ENCODE results near the gene SFXN3.

Gene SFXN3

GRCh38 chr10:101053516-101053915, 22.5 kb downstream of the SFXN3 start:
- no peak overlapping the region for H3K4me3 ChIP-seq (ENCODE audit: low read length)
- no peak for DNase-seq (ENCODE audit: low read depth)
- TF ChIP-seq CTCF (conservative IDR thresholded peaks at IDR 0.05; ENCODE audit: low read depth, low read length) = no peak

- DNase-seq (ENCODE audit: low read depth) = no peak
- TF ChIP-seq CTCF (conservative IDR thresholded peaks at IDR 0.05; ENCODE audit: low read depth, low read length) = no peak
- no peak overlapping the region for H3K4me3 ChIP-seq (ENCODE audit: low read length)
These were observed 23.3 kb downstream of the SFXN3 start for GRCh38 chr10:101054351-101054750.

- no peak overlapping the region for H3K4me3 ChIP-seq (ENCODE audit: low read length)
- TF ChIP-seq CTCF (conservative IDR thresholded peaks at IDR 0.05; ENCODE audit: low read depth, low read length) = no peak
- DNase-seq (ENCODE audit: low read depth) = no peak
These were observed 23.8 kb downstream of the SFXN3 start for GRCh38 chr10:101054876-101055275.

GRCh38 chr10:101055411-101055810, 24.4 kb downstream of the SFXN3 start:
- no peak for DNase-seq (ENCODE audit: low read depth)
- TF ChIP-seq CTCF (conservative IDR thresholded peaks at IDR 0.05; ENCODE audit: low read depth, low read length) = peak; percentile 34
- H3K4me3 ChIP-seq (ENCODE audit: low read length) = no peak overlapping the region

- no peak overlapping the region for H3K4me3 ChIP-seq (ENCODE audit: low read length)
- no peak for DNase-seq (ENCODE audit: low read depth)
- no peak for TF ChIP-seq CTCF (conservative IDR thresholded peaks at IDR 0.05; ENCODE audit: low read depth, low read length)
These were observed 25.5 kb downstream of the SFXN3 start for GRCh38 chr10:101056365-101057151.

GRCh38 chr10:101060036-101060950, 29.3 kb downstream of the SFXN3 start:
- H3K4me3 ChIP-seq (ENCODE audit: low read length) = peak overlapping the region; percentile 98
- DNase-seq (ENCODE audit: low read depth) = peak; percentile 69
- TF ChIP-seq CTCF (conservative IDR thresholded peaks at IDR 0.05; ENCODE audit: low read depth, low read length) = peak; percentile 95

Measured in retinal pigment epithelial cell (primary cell).